HepG2 (cell line): ENCODE measurements around the gene DACT2. TPM values are rescaled to one million over a fixed set of nuclear protein-coding genes. Genes with fewer than 3 reads are reported as not detected.
A peak's percentile ranks its signal among the peaks of the same experiment; 100 is the strongest.

Experiments used
- BCL6 ChIP-seq: IDR thresholded peaks from 2 replicates; pipeline ENCODE4 v1.6.1; 2016; ENCODE audit warnings: missing genetic modification reagents, missing compliant biosample characterization
- CENPT ChIP-seq: sonication (generic); formaldehyde crosslinking; IDR thresholded peaks from 2 replicates; pipeline ENCODE4 v1.8.0; 2022; ENCODE audit warnings: low read depth, mild to moderate bottlenecking, moderate library complexity, missing genetic modification reagents
- GATA4 ChIP-seq: sonication (generic); IDR thresholded peaks from 2 replicates; pipeline ENCODE4 v1.6.1; 2016; ENCODE audit warnings: antibody characterized with exemption, low read depth, borderline replicate concordance
- GPN1 ChIP-seq: sonication (generic); formaldehyde crosslinking; IDR thresholded peaks from 2 replicates; pipeline ENCODE4 v1.5.1; 2020; ENCODE audit warnings: missing genetic modification reagents, borderline replicate concordance
- HNF4G ChIP-seq, 2 experiments: sonication (generic) in 1 of 2; formaldehyde crosslinking in 1 of 2; IDR thresholded peaks; 2 replicates each; pipeline versions ENCODE4 v1.4.0 to v1.6.1; 2011 to 2020; ENCODE audit warnings: borderline replicate concordance in 2 of 2, low read depth in 2 of 2, mild to moderate bottlenecking in 2 of 2, low read length in 1 of 2, missing genetic modification reagents in 1 of 2, moderate library complexity in 1 of 2
- IRX3 ChIP-seq: sonication (generic); formaldehyde crosslinking; IDR thresholded peaks from 2 replicates; pipeline ENCODE4 v1.8.1; 2023; ENCODE audit warnings: mild to moderate bottlenecking, low read depth, missing genetic modification reagents, borderline replicate concordance
- KDM3A ChIP-seq: IDR thresholded peaks from 2 replicates; pipeline ENCODE4 v1.6.1; 2018; ENCODE audit warnings: low read depth, missing compliant biosample characterization
- MED1 ChIP-seq: sonication (generic); formaldehyde crosslinking; IDR thresholded peaks from 2 replicates; pipeline ENCODE4 v1.4.0; 2020; ENCODE audit warnings: missing genetic modification reagents
- MED13 ChIP-seq: sonication (generic); formaldehyde crosslinking; IDR thresholded peaks from 2 replicates; pipeline ENCODE4 v1.5.0; 2020; ENCODE audit warnings: missing genetic modification reagents
- NFKBIZ ChIP-seq: IDR thresholded peaks from 2 replicates; pipeline ENCODE4 v1.6.1; 2018; ENCODE audit warnings: missing genetic modification reagents, missing compliant biosample characterization
- PAWR ChIP-seq: sonication (generic); formaldehyde crosslinking; IDR thresholded peaks from 2 replicates; pipeline ENCODE4 v1.4.0; 2020; ENCODE audit warnings: missing genetic modification reagents, mild to moderate bottlenecking, borderline replicate concordance
- PHF5A ChIP-seq: IDR thresholded peaks from one replicate; pipeline ENCODE4 v1.6.1; 2018; ENCODE audit warnings: low read depth, missing genetic modification reagents; ENCODE audit not compliant: unreplicated experiment
- POLR2AphosphoS2 ChIP-seq: IDR thresholded peaks from 2 replicates; pipeline ENCODE4 v1.6.1; 2011; ENCODE audit warnings: low read depth, low read length, improper control_type of control experiment
- RXRB ChIP-seq: IDR thresholded peaks from 2 replicates; pipeline ENCODE4 v1.6.1; 2016; ENCODE audit warnings: borderline replicate concordance, missing genetic modification reagents, missing compliant biosample characterization
- SRSF9 ChIP-seq: fragments of 200-400 bp; formaldehyde crosslinking; IDR thresholded peaks from 2 replicates; pipeline ENCODE4 v1.6.1; 2018; ENCODE audit warnings: borderline replicate concordance, mild to moderate bottlenecking, low read depth, low read length; ENCODE audit not compliant: insufficient read depth, poor library complexity, severe bottlenecking
- TCF7 ChIP-seq: sonication (generic); IDR thresholded peaks from 2 replicates; pipeline ENCODE4 v1.6.1; 2016; ENCODE audit warnings: antibody characterized with exemption, low read depth
- ZFP41 ChIP-seq: sonication (generic); formaldehyde crosslinking; IDR thresholded peaks from 2 replicates; pipeline ENCODE4 v1.4.0; 2020; ENCODE audit warnings: mild to moderate bottlenecking, missing genetic modification reagents, borderline replicate concordance
- ZNF230 ChIP-seq: sonication (generic); formaldehyde crosslinking; IDR thresholded peaks from 2 replicates; pipeline ENCODE4 v1.4.0; 2020; ENCODE audit warnings: mild to moderate bottlenecking, missing genetic modification reagents
- ZNF446 ChIP-seq: sonication (generic); formaldehyde crosslinking; IDR thresholded peaks from 2 replicates; pipeline ENCODE4 v1.5.0; 2020; ENCODE audit warnings: mild to moderate bottlenecking, missing genetic modification reagents
- ZNF451 ChIP-seq: sonication (generic); formaldehyde crosslinking; IDR thresholded peaks from 2 replicates; pipeline ENCODE4 v1.5.0; 2020; ENCODE audit warnings: mild to moderate bottlenecking, missing genetic modification reagents
- ZNF550 ChIP-seq: sonication (generic); formaldehyde crosslinking; IDR thresholded peaks from 2 replicates; pipeline ENCODE4 v1.4.0; 2020; ENCODE audit warnings: mild to moderate bottlenecking, missing genetic modification reagents, borderline replicate concordance
- ZNF704 ChIP-seq: sonication (generic); formaldehyde crosslinking; IDR thresholded peaks from 2 replicates; pipeline ENCODE4 v1.8.1; 2023; ENCODE audit warnings: mild to moderate bottlenecking, inconsistent platforms, moderate library complexity, missing genetic modification reagents, borderline replicate concordance
- ZNF891 ChIP-seq: sonication (generic); formaldehyde crosslinking; IDR thresholded peaks from 2 replicates; pipeline ENCODE4 v1.5.0; 2020; ENCODE audit warnings: mild to moderate bottlenecking, missing genetic modification reagents
- polyA plus RNA-seq, 8 experiments: library from polyadenylated mRNA; depleted of rRNA in 3 of 8; stranded (reverse) in 7 of 8; unstranded in 1 of 8; fragments of >200 nt; fragmentation: Illumina TruSeq in 4 of 8; extraction: Trizol in 4 of 8; gene quantifications; 2 replicates each; pipeline versions ENCODE4 v1.2.1 to v1.2.3, GENCODE V29; 2011 to 2016; ENCODE audit warnings: low read depth in 4 of 8, missing spikeins in 1 of 8, mixed read lengths in 1 of 8; ENCODE audit not compliant: insufficient read depth in 1 of 8
- total RNA-seq, 5 experiments: library from RNA; depleted of rRNA; stranded (reverse); fragments of >200 nt; fragmentation: Illumina TruSeq; extraction: Trizol; gene quantifications; 2 replicates each; pipeline ENCODE4 v1.2.3, GENCODE V29; 2016; ENCODE audit warnings: low read depth in 1 of 5
- TF ChIP-seq, protein P1 (sequence below): sonication (generic); formaldehyde crosslinking; IDR thresholded peaks from 2 replicates; pipeline ENCODE4 v1.4.0; 2020; ENCODE audit warnings: mild to moderate bottlenecking, missing genetic modification reagents
- TF ChIP-seq, protein P2 (sequence below): sonication (generic); formaldehyde crosslinking; IDR thresholded peaks from 2 replicates; pipeline ENCODE4 v1.5.0; 2020; ENCODE audit warnings: missing genetic modification reagents, mild to moderate bottlenecking, borderline replicate concordance

The DACT2 gene
- total and polyA plus RNA-seq, 2 of the 13 experiments (the other 11 are each of a cell fraction or from before 2014, with no cell fraction given), result 0.15 TPM; not detected in 1

DNA sequence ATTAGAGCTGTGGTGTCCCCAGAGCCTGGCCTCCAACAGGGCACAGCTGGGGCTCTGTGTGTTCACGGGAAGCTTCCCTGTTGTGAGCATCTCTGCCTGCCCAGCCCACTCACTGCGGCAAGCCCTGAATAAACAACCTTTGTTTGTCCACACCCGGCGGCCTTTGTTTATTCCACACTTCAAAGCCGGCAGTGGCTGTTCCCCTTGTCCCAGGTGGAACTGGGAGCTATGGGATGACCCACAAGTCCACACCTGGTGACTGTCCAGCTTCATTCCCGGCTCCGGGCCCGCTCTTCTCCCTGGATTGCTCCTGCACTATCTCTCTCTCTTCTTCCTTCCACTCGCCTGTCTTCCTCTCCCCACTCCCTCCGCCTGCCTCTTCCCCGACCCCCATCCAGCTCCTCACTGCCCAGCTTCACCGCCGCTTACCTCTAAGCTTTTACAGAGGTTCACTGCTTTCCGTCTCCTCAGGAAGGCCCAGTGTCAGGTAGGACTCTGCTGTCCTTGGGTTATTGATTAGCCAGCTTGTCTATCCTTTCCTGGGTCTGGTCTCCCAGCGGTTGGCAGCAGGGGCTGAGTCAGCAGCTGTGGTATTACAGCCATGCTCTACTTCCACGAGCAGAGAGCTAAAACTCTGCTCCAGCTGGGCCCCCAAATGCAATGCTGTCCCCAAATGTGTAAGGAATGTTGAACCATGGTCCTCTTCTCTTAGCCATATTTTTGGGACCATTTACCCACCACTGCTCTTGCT lies 17.8 kb downstream of the DACT2 start (continued):
- TF ChIP-seq SRSF9 (no peak), MED13 (no peak), POLR2AphosphoS2 (no peak), KDM3A (peak; percentile 78; the same call in 1 of the 2 replicates), GATA4 (peak; percentile 82; the same call in 1 of the 2 replicates), PHF5A (peak; percentile 62), ZNF451 (CRISPR knock-in tag) (no peak), PAWR (CRISPR knock-in tag) (no peak), ZNF446 (CRISPR knock-in tag) (no peak), ZNF550 (no peak), BCL6 (peak; percentile 81), ZNF704 (no peak), MED1 (CRISPR knock-in tag) (peak; percentile 85), NFKBIZ (CRISPR knock-in tag) (peak; percentile 48; the same call in 1 of the 2 replicates), TCF7 (peak; percentile 96), HNF4G (IDR thresholded peaks at IDR 0.05; ENCODE audit: borderline replicate concordance, low read depth, low read length) (peak; percentile 43; the same call in 1 of the 2 replicates), HNF4G (CRISPR knock-in tag; IDR thresholded peaks at IDR 0.05; ENCODE audit: borderline replicate concordance, low read depth) (no peak), ZFP41 (no peak), RXRB (CRISPR knock-in tag) (peak; percentile 75), ZNF891 (CRISPR knock-in tag) (no peak), IRX3 (CRISPR knock-in tag) (no peak), GPN1 (CRISPR knock-in tag) (no peak), CENPT (CRISPR knock-in tag) (no peak), ZNF230 (CRISPR knock-in tag) (peak; percentile 32; the same call in 1 of the 2 replicates)
- TF ChIP-seq, protein P1, sequence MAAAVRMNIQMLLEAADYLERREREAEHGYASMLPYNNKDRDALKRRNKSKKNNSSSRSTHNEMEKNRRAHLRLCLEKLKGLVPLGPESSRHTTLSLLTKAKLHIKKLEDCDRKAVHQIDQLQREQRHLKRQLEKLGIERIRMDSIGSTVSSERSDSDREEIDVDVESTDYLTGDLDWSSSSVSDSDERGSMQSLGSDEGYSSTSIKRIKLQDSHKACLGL (CRISPR knock-in tag), result peak; percentile 18; the same call in 1 of the 2 replicates
- TF ChIP-seq, protein P2, sequence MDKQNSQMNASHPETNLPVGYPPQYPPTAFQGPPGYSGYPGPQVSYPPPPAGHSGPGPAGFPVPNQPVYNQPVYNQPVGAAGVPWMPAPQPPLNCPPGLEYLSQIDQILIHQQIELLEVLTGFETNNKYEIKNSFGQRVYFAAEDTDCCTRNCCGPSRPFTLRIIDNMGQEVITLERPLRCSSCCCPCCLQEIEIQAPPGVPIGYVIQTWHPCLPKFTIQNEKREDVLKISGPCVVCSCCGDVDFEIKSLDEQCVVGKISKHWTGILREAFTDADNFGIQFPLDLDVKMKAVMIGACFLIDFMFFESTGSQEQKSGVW (CRISPR knock-in tag), result no peak
